Raji (cell line): ENCODE measurements around the gene ENC1.

ENCODE experiments used
- POLR2A ChIP-seq: IDR thresholded peaks from 2 replicates; pipeline ENCODE4 v1.6.1; 2011; ENCODE audit warnings: low read depth, low read length, control low read depth; ENCODE audit not compliant: insufficient read depth

Gene ENC1

DNA sequence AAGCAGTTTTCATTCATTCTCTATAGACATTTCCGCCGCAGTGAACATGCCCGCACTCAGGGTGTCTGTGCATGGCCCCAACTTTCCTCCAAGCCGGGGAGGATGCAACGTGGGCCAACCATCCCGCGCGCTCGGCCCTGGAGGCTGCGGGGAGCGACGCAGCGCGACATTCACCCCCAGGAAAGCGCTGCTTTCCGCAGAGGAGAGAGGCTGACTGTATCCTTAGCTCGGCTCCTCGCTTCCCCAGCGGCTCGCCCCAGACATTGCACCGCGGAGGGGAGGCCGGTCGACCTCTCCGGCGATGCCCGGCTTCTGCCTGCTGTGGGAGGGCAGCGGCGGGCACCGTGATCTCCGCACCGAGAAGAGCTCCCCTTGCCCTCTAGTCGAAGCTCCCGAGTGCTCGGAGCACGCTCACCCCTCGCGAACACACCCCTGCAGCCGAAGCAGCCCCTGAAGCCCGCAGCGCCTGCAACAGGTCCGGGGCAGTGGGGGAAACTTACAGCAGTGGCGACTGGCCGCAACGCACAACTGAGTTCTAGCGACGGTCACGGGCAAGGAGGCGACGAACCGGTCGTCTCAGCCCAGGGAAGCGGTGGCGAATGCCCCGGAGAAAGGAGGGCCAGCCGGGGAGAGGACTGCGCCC, 600 bp downstream of the ENC1 start:
- TF ChIP-seq POLR2A = no peak

DNA sequence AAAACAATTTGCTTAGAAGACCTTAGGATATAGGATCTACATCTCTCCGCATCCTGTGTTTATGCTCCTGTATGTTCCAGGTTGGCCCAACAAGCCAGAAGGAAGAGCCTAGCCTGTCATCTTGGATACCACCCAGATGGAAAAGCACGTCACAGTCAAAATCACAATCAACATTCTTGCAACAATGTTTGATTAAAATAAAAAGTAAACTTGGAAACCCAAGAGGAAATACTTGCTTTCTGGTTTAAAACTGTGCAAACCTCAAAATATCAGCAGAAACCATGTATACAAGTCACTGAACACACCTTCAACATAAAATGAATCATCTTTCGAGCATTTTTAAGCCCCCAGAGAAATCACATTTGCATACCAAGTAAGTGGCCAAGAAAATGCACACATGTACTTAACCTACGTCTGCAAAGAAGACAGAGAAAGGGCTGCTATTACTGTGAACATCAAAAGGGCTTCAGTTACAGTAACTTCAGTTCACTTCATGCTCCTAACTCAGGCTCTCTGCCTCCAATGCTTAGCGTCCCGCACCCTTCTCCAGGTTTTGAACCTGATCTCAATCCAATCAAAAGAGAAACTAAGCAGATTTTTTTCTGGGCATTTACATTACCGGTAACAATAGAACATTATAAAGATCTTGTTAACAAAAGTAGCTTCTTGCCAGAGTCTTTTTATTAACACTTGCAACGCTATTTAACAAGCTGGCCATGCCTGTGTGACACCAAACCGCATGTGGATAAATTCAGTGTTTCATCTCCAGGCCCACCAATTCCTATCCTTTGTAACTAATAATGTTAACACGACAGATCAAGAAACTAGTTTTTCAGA, 1.3 kb downstream of the ENC1 start:
- no peak for TF ChIP-seq POLR2A

GRCh38 chr5:74638544-74638969, 2.0 kb downstream of the ENC1 start:
- TF ChIP-seq POLR2A = no peak

DNA sequence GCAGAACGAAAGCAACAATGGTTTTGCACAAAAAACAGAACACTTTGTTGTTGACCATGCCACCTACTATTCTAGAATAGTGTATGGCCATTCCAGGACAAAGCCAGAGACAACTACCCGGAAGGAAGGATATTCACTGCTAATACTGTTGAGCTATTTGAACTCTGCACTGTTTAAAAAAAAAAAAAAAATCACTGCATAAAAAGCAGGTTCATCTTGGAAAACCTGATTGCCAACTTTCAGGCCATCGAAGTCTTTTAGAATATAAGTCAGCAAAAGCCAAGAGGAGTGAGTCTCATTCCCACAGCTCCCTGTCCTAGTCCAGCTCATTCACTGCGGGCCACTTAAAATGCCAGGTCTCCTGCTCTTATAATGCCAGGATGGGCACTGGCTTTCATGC, 4.0 kb downstream of the ENC1 start:
- no peak for TF ChIP-seq POLR2A

GRCh38 chr5:74636149-74636548, 4.4 kb downstream of the ENC1 start:
- no peak for TF ChIP-seq POLR2A

GRCh38 chr5:74634611-74635286, 5.8 kb downstream of the ENC1 start:
- no peak for TF ChIP-seq POLR2A

DNA sequence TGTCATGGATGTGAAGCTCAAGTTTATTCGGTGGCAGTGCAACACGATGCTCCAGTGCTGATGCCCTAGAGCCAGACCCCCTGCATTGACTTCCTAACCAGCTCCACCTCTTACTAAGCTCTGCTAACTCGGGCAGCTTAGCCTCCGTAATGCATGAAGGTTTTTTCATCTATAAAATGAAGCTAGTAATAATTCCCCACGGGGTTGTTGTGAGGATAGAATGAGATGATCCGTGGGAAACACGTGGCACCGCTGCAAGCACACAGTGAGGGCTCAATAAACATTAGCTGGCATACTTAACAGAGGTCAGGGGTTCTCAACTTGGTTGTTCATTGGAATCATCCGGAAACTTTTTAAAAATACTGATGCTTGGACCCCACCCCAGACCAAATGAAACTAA, 6.8 kb downstream of the ENC1 start:
- no peak for TF ChIP-seq POLR2A

DNA sequence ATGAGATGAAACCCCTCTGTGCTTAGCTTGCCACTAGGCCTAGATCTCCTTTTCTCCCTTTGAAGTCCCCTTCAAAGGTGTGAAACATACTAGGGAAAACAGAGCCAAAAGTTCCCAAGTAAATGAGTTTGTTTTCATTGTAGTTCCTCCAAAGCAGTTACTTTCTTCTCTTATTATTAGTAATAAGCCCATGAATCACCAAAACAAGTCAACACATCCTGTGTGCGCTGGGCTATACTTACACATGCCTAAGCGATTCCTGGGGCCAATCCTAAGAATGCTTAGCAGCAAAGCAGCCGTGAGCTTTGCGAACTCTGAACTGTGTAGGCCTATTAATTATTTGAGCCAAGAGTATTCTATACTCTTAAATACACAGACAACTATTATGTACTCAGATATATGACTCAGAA, 7.6 kb downstream of the ENC1 start:
- no peak for TF ChIP-seq POLR2A

GRCh38 chr5:74631081-74631953, 9.2 kb downstream of the ENC1 start:
- TF ChIP-seq POLR2A = no peak

- TF ChIP-seq POLR2A = no peak
These were observed 10.0 kb downstream of the ENC1 start for GRCh38 chr5:74630453-74631066.

DNA sequence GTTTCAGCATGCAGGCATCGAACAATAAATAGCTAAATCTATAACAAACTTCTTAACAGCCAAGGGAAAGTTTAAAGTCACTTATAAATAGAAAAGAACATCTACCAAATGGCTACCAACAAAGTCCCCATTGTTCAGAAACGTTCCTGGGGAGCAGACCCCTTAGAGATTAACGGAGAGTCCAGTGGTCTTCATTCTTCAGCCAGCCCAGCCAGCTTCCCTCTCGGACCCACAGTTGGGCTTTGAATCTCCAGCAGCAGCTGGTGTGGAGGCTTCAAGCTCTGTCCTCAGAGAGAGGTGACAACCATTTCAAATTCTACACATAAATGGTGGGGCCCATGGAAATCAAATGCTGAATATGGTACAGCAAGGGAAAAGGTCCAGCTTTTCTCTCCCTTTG, 11.2 kb downstream of the ENC1 start:
- TF ChIP-seq POLR2A = no peak

DNA sequence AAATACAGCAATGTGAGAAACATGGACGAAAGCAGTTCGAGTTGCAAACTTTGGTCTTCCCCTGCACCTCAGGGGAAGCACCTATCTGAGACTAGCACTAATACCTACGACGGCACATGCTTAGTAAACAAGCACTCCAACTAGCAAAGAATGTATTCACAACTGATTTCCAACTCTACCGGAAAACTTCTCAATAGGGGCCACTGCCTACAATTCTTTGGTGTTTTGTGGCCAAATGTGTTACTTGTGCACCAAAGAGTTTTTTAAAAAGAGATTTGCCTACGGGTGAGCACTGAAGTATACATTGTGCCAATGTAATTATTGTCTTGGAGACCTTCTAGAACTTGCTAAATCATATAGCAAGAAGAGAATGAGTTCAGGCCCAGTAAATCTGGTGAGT, 12.2 kb downstream of the ENC1 start:
- TF ChIP-seq POLR2A = no peak

- TF ChIP-seq POLR2A = no peak
These were observed 12.8 kb downstream of the ENC1 start for GRCh38 chr5:74627646-74628279.
